GM12801 (cell line): ENCODE data around the gene MUC5B.

Source experiments
- TF ChIP-seq, protein P1 (sequence below): IDR thresholded peaks from one replicate; pipeline ENCODE4 v1.5.1; 2011; ENCODE audit warnings: control low read depth; ENCODE audit not compliant: insufficient read length; ENCODE audit errors: extremely low read depth

The MUC5B gene, protein sequence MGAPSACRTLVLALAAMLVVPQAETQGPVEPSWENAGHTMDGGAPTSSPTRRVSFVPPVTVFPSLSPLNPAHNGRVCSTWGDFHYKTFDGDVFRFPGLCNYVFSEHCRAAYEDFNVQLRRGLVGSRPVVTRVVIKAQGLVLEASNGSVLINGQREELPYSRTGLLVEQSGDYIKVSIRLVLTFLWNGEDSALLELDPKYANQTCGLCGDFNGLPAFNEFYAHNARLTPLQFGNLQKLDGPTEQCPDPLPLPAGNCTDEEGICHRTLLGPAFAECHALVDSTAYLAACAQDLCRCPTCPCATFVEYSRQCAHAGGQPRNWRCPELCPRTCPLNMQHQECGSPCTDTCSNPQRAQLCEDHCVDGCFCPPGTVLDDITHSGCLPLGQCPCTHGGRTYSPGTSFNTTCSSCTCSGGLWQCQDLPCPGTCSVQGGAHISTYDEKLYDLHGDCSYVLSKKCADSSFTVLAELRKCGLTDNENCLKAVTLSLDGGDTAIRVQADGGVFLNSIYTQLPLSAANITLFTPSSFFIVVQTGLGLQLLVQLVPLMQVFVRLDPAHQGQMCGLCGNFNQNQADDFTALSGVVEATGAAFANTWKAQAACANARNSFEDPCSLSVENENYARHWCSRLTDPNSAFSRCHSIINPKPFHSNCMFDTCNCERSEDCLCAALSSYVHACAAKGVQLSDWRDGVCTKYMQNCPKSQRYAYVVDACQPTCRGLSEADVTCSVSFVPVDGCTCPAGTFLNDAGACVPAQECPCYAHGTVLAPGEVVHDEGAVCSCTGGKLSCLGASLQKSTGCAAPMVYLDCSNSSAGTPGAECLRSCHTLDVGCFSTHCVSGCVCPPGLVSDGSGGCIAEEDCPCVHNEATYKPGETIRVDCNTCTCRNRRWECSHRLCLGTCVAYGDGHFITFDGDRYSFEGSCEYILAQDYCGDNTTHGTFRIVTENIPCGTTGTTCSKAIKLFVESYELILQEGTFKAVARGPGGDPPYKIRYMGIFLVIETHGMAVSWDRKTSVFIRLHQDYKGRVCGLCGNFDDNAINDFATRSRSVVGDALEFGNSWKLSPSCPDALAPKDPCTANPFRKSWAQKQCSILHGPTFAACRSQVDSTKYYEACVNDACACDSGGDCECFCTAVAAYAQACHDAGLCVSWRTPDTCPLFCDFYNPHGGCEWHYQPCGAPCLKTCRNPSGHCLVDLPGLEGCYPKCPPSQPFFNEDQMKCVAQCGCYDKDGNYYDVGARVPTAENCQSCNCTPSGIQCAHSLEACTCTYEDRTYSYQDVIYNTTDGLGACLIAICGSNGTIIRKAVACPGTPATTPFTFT (N-terminal part only)

DNA sequence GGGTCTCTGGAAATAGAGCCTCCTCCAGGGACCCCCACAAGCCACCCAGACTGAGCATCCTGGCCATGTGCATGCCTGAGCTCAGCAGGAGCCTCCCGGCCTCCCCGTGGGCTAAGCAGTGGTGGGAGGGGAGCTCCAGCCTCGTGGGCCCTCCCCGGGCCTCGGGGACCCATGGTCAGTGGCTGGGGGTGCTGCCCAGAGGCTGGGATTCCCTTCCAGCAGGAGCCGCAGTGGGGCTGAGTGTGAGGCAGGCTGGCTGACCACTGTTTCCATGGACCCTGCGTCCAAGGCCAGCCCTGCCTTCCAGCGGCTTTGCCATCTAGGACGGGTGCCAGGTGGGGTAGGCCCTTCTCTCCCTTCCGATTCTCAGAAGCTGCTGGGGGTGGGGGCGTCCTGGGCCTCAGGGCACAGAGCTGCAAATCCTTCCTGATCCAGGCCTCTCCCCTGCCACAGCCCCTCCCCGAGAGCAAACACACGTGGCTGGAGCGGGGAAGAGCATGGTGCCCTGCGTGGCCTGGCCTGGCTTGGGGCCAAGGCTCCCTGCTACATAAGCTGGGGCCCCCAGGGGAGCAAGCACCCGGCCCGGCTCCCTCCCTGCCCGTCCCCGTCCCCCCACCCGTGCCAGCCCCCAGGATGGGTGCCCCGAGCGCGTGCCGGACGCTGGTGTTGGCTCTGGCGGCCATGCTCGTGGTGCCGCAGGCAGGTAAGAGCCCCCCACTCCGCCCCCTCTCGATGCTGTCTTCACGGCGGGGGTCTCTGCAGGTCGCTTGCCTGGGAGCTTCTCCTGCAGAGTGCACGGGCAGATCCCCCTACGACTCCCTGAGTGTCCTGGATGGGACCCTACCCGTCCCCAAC is at the start of gene MUC5B:
Gene MUC5B (plus strand): TSS at position 576 of the 855 bp plus-strand sequence. CDS start 58 bp downstream, at position 634.
- TF ChIP-seq, protein P1, sequence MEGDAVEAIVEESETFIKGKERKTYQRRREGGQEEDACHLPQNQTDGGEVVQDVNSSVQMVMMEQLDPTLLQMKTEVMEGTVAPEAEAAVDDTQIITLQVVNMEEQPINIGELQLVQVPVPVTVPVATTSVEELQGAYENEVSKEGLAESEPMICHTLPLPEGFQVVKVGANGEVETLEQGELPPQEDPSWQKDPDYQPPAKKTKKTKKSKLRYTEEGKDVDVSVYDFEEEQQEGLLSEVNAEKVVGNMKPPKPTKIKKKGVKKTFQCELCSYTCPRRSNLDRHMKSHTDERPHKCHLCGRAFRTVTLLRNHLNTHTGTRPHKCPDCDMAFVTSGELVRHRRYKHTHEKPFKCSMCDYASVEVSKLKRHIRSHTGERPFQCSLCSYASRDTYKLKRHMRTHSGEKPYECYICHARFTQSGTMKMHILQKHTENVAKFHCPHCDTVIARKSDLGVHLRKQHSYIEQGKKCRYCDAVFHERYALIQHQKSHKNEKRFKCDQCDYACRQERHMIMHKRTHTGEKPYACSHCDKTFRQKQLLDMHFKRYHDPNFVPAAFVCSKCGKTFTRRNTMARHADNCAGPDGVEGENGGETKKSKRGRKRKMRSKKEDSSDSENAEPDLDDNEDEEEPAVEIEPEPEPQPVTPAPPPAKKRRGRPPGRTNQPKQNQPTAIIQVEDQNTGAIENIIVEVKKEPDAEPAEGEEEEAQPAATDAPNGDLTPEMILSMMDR = no peak

DNA sequence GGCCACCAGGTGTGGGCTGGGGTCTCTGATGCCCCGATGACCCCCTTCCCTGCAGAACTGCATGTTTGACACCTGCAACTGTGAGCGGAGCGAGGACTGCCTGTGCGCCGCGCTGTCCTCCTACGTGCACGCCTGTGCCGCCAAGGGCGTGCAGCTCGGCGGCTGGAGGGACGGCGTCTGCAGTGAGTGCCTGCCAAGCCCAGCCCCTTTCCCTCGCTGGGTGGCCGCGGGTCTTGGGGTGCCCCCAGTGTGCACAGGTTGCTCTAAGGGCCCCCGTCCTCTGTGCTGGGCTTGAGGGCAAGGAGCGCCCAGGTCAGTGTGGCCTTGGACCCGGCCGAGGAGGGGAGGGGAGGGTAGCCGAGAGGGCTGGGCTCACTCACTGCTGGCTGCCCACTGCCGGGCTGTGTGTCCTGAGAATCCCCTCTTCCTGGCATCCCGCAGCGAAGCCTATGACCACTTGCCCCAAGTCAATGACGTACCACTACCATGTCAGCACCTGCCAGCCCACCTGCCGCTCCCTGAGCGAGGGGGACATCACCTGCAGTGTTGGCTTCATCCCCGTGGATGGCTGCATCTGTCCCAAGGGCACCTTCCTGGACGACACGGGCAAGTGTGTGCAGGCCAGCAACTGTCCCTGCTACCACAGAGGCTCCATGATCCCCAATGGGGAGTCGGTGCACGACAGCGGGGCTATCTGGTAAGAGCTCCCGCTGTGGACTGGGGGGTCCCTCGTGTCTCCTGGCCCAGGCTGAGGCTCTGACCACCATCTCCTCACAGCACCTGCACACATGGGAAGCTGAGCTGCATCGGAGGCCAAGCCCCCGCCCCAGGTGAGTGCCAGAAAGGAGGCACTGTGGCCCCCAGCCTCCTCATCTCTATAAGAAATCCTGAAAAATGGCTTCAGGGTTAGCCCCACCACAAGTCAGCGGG is 48.2 kb upstream of the MUC5B start:
- TF ChIP-seq, protein P1 = no peak

DNA sequence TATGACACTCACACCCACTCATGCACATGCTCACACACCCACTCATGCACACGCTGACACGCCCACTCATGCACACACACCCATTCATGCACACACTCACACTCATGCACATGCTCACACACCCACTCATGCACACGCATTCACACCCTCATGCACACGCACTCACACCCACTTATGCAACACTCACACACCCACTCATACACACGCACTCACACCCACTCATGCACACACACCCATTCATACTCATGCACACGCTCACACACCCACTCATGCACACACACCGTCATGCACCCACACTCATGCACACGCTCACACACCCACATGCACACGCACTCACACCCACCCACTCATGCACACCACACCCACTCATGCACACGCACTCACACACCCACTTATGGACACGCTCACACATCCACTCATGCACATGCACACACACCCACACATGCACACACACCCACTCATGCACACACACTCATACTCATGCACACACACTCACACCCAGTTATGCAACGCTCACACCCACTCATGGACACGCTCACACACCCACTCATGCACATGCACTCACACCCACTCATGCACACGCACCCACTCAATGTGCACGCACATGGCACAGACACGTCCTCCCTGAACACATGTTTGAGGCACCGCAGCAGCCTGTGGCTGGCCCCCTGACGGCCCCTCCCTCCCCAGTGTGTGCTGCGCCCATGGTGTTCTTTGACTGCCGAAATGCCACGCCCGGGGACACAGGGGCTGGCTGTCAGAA is 47.2 kb upstream of the MUC5B start:
- TF ChIP-seq, protein P1 = no peak

DNA sequence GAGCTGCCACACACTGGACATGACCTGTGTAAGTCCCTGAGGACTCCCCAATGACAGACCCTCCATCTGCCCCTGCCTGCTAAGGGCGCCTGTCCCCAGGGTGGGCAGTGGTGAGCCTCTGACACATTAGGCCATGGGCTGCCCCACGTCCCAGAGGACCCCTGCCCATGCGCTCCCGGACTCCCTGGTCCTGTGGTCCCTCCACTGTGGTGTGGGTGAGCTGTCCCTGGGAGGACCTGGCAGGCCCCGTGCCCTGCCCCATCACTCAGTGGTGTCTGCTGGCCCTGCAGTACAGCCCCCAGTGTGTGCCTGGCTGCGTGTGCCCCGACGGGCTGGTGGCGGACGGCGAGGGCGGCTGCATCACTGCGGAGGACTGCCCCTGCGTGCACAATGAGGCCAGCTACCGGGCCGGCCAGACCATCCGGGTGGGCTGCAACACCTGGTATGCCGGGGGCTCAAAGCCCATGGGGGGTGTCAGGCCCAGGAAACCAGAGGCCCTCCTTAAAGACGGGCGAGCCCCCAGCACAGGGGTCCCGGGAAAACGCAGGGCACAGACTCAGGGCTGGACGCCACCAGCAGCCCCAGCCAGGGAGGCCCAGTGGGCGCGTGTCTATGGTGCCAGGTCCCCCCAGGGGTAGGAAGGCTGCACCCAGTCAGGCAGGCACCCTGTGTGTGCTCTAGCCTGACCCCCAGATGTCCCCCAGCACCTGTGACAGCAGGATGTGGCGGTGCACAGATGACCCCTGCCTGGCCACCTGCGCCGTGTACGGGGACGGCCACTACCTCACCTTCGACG is 46.4 kb upstream of the MUC5B start:
- TF ChIP-seq, protein P1 = no peak

DNA sequence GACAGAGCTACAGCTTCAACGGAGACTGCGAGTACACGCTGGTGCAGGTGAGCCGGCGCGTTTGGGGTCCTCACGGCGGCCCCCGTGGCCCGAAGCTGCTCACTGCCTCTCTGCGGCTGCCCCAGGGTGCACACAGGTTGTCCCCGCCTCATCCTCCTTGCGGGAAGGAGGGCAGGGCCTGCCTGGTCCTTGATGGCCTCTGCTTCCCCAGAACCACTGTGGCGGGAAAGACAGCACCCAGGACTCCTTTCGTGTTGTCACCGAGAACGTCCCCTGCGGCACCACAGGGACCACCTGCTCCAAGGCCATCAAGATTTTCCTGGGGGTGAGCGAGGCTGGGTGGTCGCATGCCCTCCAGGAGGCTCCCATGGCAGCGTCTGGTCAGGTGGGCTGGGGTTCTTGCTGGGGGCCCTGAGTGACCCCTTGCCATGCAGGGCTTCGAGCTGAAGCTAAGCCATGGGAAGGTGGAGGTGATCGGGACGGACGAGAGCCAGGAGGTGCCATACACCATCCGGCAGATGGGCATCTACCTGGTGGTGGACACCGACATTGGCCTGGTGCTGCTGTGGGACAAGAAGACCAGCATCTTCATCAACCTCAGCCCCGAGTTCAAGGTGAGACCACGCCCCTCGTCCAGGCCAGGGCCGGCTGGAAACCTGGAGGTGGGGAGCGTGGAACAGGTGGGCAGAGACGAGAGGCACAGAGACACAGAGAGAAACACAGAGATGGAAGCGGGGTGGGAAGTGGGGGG is 45.7 kb upstream of the MUC5B start:
- TF ChIP-seq, protein P1 = no peak
